ENCODE results near the gene KRT76. TPM values are rescaled to one million over a fixed set of nuclear protein-coding genes. Genes with fewer than 3 reads are reported as not detected.

Gene KRT76
- total RNA-seq, 2 donors from 2014 or later = not detected

DNA sequence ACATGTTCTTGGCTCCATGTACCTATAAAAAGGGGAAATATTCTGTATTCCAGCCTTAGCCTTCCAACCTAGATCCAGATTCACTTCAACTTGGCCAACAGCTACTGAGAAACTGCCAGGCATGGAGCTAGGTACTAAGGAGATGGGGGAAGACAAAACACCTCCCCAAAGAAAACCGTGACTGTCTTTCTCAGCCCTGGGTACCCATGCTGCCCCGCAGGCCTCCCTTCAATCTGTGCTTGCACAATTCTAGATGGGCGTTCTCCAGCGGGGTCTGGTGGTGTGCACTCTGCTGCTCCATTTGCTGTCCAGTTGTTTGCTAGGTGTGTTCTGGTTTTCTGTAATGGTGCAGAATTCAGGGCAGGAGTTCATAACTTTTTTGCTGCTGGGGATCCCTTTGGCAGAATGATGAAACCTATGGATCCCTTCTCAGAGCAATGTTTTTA lies 37.6 kb upstream of the KRT76 start:
- intact Hi-C loops (cut with DNase I) = no loop called here
- no peak for DNase-seq
- Histone ChIP-seq H3K27ac (no peak overlapping the region), H3K9me3 (no peaks in the 10 kb centered on the region), H3K9ac (ENCODE audit: low read depth in 2 of 2, low read length in 2 of 2) (no peak overlapping the region), H3K36me3 (no peaks in the 10 kb centered on the region), H3K27me3 (no peaks in the 10 kb centered on the region), H3K4me3 (no peak overlapping the region), H3K4me1 (no peaks in the 10 kb centered on the region)
- TF ChIP-seq, protein P1, sequence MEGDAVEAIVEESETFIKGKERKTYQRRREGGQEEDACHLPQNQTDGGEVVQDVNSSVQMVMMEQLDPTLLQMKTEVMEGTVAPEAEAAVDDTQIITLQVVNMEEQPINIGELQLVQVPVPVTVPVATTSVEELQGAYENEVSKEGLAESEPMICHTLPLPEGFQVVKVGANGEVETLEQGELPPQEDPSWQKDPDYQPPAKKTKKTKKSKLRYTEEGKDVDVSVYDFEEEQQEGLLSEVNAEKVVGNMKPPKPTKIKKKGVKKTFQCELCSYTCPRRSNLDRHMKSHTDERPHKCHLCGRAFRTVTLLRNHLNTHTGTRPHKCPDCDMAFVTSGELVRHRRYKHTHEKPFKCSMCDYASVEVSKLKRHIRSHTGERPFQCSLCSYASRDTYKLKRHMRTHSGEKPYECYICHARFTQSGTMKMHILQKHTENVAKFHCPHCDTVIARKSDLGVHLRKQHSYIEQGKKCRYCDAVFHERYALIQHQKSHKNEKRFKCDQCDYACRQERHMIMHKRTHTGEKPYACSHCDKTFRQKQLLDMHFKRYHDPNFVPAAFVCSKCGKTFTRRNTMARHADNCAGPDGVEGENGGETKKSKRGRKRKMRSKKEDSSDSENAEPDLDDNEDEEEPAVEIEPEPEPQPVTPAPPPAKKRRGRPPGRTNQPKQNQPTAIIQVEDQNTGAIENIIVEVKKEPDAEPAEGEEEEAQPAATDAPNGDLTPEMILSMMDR (IDR thresholded peaks at IDR 0.05) = no peak

DNA sequence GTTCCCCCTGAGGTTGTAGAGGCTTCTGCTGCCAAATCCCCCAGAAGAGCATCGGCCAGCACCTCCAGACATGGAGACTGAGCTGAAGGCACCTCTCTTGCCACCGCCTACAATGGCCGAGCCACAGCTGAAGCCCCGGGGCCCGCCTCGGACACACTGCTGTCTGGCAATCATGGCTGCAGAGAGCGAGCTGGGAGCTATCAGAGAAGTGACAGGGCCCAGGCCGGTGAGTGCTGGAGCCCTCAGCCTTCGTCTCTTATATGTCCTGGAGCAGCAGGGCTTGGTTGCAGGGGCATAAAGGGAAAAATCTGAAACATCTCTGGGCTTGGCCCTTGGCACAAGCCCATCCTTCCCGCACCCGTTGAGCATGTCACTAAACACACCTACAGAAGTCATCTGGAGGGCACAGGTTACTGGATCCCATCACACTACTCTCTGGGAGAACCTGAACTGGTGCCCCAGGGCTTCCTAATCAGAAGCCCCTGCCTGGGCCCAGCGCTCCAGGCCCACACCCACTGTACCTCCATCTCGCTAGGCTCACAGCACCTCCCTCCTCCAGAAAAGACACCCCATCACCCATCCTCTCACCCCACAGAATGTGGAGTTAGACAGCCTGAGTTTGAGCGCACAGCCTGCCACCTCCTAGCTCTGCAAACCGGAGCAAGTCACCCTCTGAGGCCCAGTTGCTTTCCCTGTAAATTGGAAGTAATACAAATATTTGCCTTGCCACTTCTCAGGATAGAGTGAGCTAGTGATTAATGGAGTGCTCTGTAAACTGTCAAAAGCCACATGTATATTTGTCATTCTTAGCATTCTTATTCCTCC lies 37.0 kb upstream of the KRT76 start, which contains the start of gene KRT4:
Gene KRT4, minus strand, starts transcription at position 232 of the 825 bp plus-strand sequence. Its CDS starts 58 bp downstream, at position 174.
- H3K36me3 ChIP-seq = no peaks in the 10 kb centered on the region
- H3K9ac ChIP-seq (ENCODE audit: low read depth in 2 of 2, low read length in 2 of 2) = no peak within 1 kb of the TSS
- no peak within 1 kb of the TSS for H3K27ac ChIP-seq
- no peak for DNase-seq
- no peak within 1 kb of the TSS for H3K4me3 ChIP-seq
- no peaks in the 10 kb centered on the region for H3K9me3 ChIP-seq
- H3K27me3 ChIP-seq = no peaks in the 10 kb centered on the region
- H3K4me1 ChIP-seq = no peaks in the 10 kb centered on the region
- intact Hi-C loops (cut with DNase I) = no loop called here
- TF ChIP-seq, protein P1 (IDR thresholded peaks at IDR 0.05) = no peak

DNA sequence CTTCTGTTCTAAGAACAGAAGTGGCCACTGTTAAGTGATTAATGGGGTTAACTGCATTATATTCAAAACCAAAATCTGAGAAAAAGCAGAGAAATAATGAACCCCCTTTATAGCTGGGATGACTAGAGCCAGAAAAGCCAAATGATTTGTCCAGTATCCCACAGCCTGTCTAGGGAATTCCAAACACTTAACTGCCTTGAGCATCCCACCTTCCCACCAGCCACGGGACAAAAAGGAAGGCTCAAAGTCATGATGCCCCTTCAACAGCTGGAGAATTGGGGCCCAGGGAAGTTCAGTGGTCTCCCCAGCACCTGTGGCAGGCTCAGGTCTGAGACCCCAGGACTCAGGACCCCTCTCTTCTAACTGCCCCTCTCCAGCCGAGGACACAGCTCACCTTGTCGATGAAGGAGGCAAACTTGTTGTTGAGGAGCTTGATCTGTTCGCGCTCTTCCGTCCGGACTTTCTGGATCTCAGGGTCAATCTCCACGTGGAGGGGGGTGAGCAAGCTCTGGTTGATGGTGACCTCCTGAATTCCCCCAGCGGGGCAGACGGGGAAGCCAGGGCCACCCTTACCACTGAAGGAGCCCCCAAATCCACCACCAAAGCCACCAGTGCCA lies 36.2 kb upstream of the KRT76 start:
- no peak overlapping the region for H3K4me3 ChIP-seq
- H3K4me1 ChIP-seq = no peaks in the 10 kb centered on the region
- no peaks in the 10 kb centered on the region for H3K27me3 ChIP-seq
- TF ChIP-seq, protein P1 (IDR thresholded peaks at IDR 0.05) = no peak
- H3K27ac ChIP-seq = no peak overlapping the region
- H3K9ac ChIP-seq (ENCODE audit: low read depth in 2 of 2, low read length in 2 of 2) = no peak overlapping the region
- DNase-seq = no peak
- H3K9me3 ChIP-seq = no peaks in the 10 kb centered on the region
- intact Hi-C loops (cut with DNase I) = no loop called here
- no peaks in the 10 kb centered on the region for H3K36me3 ChIP-seq

DNA sequence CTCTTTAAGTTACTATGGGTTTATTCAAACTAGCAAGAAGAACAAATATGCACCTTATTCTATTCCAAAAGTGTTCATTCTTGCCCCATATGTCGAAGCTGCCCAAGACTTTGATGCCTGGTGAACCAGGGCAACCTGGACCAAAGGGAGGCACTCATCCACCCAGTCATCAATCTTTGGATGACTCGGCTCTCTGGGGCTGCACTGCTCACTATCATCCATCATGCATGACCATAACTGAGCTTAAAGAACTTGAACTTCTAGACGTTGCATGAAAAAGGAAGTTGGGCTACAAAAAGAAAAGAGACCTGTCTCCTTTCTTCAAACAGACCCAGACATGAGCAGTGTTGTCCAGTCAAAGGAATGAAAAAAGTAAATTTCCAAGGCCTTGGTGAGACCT lies 35.6 kb upstream of the KRT76 start:
- no peak for DNase-seq
- Histone ChIP-seq H3K27ac (no peak overlapping the region), H3K27me3 (no peaks in the 10 kb centered on the region), H3K9me3 (no peaks in the 10 kb centered on the region), H3K4me3 (no peak overlapping the region), H3K9ac (ENCODE audit: low read depth in 2 of 2, low read length in 2 of 2) (no peak overlapping the region), H3K4me1 (no peaks in the 10 kb centered on the region), H3K36me3 (no peaks in the 10 kb centered on the region)
- intact Hi-C loops (cut with DNase I) = no loop called here
- TF ChIP-seq, protein P1 (IDR thresholded peaks at IDR 0.05) = no peak

DNA sequence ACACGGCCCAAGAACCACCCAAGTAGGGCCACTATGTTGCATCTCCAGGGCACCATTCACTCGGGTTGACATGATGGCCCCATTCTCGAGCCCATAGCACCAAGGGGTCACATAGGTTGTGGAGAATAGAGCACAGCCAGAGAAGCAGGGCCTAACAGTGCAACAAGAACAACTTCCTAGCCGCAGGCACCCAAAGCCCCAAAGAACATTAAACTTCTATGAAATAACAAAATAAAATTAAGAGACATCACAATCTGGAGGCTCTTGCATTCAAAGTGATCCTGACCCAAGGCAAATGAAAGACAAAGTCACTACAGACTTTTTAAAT lies 34.9 kb upstream of the KRT76 start:
- TF ChIP-seq, protein P1 (IDR thresholded peaks at IDR 0.05) = no peak
- Histone ChIP-seq H3K4me1 (no peaks in the 10 kb centered on the region), H3K4me3 (no peak overlapping the region), H3K36me3 (no peaks in the 10 kb centered on the region), H3K9me3 (no peaks in the 10 kb centered on the region), H3K9ac (ENCODE audit: low read depth in 2 of 2, low read length in 2 of 2) (no peak overlapping the region), H3K27ac (no peak overlapping the region), H3K27me3 (no peaks in the 10 kb centered on the region)
- DNase-seq = no peak
- intact Hi-C loops (cut with DNase I) = no loop called here
